ENCODE data around the gene GRM8.

GRM8 gene

GRCh38 chr7:126411032-126411820 lies 841.5 kb downstream of the GRM8 start:
- DNase-seq, result no peak

DNA sequence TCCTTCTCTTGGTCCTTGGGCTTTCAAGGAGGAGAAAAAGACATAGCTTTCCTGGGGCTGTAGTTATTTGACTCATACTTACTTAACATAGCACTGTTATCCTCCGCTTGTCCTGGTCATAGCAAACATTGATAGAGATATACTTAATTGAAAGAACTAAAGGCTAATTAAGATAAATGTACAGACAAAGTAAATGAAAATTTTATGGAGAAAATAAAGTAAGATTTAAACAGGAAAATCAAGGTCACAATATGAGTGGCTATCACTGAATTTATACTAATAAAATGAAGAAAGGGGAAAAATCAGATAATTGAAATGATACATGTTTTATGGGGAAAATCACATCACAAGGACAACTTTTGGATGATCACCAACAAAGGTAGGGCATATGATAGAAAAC lies 849.7 kb downstream of the GRM8 start:
- DNase-seq, result no peak

- DNase-seq, result no peak
These were observed 850.8 kb downstream of the GRM8 start for GRCh38 chr7:126401918-126402317.

GRCh38 chr7:126398851-126399529 lies 853.8 kb downstream of the GRM8 start:
- DNase-seq, result no peak

- no peak for DNase-seq
These were observed 854.5 kb downstream of the GRM8 start for GRCh38 chr7:126398285-126398684.

GRCh38 chr7:126394406-126394805 lies 858.3 kb downstream of the GRM8 start:
- DNase-seq, result no peak

All from fibroblast of skin of right quadriceps (primary cell).